HG02852 (cell line): ENCODE measurements around the gene CAPN9.

Experiments
- ATAC-seq: cut with Tn5 transposase; IDR thresholded peaks from one replicate; pipeline ENCODE4 v1.9.1; 2021; ENCODE audit warnings: mild to moderate bottlenecking, moderate library complexity; ENCODE audit not compliant: unreplicated experiment

The CAPN9 gene

DNA sequence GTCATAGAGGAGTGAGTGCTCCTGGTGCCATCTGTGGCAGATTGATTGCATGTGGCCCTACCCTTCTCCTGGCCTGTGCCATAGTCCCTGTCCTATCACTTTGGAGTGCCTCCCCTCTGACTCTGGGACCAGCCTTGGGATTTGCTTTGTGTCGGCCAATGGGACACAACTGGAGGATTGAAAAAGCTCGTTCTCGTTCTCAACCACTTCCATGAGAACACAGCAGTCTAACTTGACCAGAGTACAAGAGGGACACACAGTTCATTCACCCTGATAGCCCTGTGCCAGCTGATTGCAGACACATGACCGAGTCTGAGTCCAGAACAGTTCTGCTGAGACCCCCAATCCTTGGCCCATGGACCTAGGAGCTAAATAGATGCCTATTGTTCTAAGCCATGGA, 73.4 kb downstream of the CAPN9 start:
- no peak for ATAC-seq

DNA sequence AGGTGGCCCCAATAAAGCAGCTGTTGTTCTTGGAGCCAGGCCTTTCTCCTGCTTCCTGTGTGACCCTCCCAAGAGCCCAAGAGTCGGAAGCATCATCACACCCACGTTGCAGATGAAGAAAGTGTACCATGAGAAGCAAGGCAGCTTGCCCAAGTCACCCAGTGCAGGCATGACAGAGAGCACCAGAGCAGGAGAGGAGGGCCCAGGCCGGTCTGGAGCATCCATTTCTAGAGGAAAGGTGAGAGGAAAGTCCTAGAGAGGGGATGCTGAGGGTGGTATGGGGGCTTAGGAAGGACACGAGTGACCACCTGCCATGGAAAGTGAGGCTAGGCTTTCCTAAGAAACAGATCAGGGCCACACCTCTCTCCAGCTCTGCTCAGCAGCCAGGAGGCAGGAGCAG, 74.2 kb downstream of the CAPN9 start:
- ATAC-seq: no peak

DNA sequence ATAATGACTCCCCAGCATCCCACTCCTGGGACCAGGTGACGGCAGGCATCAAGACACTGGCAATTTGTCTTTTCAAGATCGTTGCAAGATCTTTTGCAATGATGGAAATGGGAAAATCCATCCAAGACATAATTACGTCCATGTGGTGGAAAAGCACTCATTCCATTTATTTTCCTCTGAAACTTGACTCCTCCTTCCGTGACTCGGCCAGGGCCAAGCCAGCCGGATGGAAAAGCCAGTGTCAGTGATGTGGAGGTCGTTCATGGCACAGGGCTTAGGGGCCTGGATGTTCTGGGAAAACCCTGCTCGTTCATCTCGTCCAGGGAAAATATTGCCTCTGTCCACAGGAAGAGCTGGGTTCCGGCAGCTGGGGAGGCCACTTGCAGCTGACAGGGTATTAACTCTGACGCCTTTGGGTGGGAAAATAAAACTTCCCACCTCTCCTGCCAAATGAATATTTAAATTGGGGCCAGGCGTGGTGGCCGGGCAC, 74.9 kb downstream of the CAPN9 start:
- no peak for ATAC-seq

DNA sequence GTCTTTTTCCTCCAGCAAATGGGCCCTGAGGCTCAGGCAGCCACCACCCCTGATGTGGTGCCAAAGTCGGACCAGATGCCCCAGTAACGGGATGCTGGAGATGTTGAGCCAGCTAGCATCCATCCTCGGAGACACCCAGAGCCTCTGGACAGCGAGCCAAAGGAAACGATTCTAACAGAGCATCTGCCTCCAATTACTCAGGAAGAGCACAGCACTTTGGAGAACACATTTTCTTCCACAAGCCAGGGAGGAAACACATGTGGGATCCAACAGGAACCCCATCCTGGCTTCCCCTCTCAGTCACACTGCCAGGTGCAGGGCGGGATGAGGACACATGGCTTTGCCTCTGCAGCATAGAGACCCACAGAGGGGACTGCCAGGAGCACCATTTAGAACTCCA, 76.2 kb downstream of the CAPN9 start:
- ATAC-seq: no peak

DNA sequence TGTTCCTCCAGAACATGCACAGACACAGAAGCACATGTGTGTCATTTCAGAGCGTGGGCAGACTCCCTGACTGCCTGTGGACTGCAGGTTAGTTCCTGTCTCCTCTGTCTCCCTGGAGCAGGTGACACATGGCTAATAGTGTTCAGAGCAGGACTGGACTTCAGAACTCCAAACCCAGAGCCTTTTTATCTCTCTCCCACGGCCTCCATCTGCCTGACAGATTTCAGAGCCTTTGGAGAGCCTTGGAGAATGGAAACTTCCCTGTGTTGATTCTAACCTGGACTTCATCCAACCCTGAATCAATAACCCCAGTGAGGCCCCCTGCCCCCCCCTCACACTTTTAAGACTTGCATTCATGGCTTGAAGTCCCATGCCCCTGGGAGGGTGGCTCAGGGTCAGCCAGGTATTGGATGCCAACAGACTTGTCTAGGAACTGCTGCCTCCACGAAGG, 76.8 kb downstream of the CAPN9 start:
- ATAC-seq: no peak

DNA sequence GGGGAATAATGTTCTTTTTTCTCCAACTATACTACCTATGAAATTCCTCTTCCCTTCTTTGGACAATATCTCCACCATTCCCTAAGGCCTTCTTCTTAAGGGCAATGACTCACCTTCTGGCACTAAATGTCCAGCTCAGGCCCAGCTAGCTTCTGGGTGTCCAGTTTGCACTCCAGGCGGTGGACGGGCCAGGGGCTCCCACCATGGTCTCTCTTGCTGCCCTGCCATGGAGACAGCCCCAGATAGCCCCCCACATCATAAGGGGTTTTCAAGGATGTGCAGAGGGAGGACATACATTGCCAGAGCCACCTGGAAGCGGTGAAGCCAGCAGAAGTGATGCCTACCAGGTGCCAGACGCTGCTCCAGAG, 77.3 kb downstream of the CAPN9 start:
- ATAC-seq: no peak

DNA sequence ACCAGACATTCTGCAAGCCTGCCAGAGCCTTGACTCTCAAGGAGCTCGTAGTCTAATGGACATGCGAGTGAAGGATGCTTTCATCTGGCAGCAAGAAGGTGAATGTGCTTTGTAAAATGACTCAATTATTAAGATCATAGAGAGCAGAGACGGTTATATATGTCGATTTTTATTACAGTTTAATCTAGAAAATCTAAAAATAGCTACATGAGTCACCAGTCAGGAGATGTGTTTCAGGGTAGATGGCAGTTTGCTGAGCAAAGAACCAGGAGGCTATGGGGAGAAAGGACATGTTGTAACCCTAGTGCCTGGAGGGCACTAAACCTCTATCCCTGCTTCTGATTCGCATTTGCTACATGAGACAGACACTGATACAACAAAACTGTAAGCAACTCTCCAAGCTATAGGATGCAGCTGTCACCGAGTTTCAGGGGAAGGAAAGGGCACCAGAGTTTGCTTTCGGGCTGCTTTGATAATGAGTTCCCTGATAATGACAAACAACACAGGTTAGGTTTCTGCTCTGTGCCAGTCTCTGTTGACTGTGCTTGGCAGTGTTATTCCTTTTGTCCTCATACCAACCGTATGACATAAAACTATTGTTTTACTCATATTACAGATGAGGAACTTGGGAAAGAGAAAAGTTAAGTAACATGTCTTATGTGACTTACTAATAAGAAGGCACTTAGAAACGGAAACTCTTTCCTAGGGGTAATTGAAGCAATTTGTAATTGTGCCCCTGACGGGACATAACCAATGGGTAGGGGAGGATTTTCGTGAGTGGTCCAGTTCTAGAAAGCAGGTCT, 77.9 kb downstream of the CAPN9 start:
- no peak for ATAC-seq

DNA sequence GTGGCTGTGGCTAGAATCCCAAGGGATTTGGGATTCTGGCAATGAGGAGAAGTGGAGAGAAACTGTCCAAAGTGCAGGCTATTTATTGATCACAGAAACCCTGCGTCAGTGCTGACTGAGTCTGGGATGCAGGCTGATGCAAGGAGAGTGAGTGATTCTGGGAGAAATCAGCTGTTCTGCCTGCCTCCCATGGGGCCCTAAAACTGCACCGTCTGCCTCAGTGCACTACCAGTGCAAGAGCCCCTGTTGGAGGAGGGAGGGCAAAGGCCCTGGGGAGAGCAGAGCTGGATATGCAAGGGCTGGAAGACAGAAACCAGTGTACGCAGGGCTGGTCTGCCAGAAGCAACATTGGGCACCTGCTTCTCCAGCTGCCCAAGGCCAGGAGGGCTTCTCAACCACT, 78.6 kb downstream of the CAPN9 start:
- no peak for ATAC-seq

DNA sequence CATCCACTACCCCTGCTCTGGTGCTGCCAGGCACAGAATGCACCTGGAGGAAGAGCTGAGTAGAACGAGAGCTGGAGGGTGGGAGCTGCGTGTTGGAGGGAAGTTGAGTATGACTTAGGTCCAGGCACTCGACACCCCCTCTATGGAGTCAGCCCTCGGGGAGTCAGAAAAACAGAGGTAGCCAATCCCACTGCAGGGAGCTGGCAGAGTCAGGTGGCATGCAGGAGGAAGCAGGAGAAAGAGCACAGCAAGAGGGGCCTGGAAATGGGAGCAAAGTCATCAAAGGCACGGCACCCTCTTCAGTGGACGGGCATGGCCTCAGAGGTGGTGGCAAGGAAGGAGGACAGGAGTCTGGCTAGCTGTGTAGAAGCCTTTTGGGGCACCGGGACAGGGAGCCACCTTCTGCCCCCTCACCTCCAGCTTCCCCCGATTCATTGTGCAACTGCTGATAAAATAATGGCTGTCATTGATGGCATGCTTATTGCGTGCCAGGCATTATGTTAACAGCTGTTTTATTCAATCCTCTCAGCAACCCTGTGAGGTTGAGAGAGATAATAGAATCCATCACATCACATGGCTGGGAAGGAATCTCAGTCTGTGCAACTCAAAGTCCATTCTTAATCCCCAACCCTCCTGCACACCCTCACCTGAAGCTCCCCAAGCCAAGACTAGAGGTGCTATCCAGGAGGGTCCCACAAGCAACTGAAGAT, 79.1 kb downstream of the CAPN9 start:
- ATAC-seq: no peak

DNA sequence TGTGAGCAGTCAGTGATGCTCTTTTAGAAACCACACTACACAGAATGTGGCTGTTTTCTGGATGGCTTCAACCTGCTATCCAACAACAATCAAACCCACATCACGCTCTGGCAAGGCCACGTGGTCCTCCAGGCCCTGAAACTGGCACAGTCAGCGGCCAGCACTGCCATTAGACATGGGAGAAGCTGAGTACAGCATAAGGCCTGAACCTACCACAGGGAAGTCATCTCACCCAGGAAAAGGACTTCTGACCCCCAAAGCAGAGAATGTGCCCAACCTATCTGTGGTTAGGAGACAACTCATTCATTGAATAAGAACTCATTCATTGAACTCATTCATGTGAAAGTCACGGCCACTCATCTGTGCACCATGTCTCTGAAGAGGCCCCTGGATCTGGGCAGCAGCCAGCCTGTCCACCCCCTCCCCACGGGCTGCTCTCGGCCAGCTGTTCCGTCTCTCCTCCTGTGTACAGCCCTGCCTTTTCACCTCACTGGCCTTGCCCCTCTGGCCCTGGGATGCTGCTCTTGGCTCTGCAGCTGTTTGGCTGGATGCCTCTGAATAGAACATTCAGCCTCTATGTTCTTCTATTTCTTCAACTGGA, 80.0 kb downstream of the CAPN9 start:
- no peak for ATAC-seq

DNA sequence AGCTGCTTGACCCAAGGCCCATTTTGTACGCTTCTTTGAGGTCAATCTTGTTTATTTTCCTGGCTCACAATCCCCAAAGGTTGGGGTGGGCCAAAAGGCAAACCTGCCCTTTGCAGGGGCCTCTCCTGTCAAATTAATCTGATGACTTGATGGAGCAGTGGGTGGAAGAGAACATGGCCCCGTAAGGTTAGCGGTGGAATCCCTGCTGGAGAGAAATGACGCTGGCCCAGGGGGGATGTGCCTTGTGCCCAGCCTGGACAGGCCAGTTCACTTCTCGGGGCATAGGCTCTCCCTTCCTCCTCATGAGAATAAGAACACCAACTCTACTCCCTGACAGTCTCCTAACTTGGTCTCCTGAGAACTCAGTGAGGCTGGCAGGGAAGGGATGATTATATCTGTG, 80.6 kb downstream of the CAPN9 start:
- no peak for ATAC-seq

DNA sequence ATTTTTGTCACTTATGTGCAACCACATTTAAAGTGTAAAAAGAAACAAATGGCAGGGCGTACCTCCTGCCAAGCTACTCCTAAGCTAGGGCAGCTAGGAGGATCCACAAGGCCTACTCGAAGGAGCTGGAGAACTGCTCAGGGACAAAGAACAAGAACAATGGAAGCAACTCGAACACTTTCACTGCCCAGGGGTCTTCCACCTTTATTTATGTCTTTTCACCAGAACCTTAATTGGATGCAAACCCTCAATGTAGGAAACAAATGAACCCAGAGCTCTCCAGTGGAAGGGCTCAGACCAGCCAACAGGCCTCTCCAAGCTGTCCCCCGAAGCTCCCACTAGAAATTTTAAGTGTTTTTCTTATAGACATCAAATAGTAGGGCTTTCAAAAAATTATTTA, 81.2 kb downstream of the CAPN9 start:
- no peak for ATAC-seq

DNA sequence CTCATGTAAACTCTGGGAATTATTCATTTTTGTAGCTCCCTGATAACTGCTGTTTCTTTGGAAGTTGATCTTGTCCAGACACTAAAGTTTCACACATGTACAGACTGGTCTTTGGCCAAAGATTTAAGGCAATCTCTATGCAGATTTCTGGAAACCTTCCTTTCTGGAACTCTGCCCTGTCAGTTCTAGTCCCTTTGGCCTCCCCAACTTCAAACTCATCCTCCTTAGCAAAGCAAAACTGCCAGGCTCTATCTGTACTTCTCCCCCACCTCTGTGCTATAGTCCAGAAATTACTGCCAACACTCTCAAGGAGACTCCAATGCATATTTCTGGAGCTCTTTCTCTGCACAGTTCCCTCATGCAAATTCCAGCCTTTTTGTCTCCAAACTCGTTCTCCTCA, 84.6 kb downstream of the CAPN9 start:
- no peak for ATAC-seq

DNA sequence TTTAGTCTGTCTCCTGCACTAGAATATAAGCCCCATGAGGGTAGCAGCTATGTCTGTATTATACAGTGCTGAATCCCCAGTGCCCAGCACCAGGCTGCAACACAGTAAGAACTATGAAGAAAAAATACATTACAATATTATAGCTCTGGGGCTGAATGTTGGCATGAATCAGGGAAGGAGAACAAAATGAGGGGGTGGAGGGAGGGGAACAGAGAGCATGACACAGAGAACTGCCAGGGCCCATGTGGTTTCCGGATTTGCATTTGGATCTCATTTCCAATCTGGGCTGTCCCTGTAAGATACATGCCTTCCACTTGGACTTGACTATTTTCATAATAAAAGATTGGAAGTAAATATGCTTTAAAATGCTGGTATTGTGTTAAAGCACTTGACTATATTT, 85.3 kb downstream of the CAPN9 start:
- no peak for ATAC-seq

DNA sequence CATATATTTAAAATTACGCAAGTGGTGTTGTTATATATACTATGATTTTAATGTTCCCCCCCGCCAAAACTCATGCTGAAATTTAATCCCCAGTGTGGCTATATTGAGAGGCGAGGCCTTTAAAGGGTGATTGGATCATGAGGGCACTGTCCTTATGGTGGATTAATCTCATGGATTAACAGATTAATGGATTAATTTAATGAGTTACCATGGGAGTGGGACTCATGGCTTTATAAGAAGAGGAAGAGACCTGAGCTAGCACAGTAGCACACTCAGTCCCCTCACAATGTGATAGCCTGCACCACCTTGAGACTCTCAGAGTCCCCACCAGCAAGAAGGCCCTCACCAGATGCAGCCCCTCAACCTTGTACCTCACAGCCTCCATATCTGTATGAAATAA, 86.3 kb downstream of the CAPN9 start:
- no peak for ATAC-seq

DNA sequence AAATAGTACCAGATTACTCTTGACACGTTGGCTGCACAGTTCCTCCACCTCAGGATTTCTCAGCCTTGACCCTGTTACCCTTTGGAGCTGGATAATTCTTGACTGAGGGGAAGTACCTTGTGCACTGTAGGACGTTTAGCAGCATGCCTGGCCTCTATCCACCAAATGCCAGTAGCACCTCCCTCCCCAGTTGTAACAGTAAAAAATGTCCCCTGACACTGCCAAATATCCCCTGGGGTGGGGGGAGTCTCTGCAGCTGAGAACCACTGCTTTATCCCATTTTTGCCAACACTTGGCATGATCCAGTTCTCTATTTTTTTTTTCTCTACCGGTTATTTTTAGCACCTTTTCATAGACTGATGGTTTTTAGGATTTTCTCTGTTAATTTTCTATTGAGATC, 87.1 kb downstream of the CAPN9 start:
- no peak for ATAC-seq

DNA sequence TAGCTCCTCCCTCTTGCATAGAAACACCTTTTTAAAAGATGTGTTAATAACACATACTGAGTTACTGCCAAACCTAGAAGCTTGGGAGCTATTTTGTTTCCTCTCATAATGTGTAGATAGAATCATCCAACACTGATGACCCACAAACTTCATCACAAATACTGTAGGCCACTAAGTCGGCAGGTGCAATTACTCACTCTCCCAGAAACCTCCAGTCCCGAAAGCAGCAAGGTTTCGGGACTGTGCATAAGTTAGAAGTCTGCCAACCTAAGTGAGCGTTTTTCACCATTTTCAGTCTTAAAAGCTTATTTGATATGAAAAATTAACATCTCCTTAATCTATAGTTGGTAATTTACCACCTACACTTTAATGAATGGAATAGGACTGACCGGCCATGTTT, 89.2 kb downstream of the CAPN9 start:
- no peak for ATAC-seq

DNA sequence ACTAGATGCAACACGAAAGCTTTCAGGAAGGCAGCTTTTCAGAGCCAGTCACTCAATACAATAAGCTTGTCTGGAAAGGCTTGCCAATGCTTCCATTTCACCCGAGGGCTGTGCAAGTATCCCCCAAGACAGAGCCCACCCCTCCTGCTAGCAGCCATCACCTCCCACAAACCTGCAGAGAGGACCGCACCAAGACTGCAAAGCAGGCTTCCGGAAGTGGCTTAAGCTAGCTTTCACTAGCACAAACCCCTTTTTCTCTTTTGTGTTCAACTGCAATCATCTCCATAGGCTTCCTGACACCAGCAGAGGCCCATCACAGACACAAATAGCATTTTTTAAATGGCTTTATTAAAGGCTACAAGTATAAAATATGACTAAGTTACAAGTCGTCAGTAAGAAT, 89.6 kb downstream of the CAPN9 start:
- no peak for ATAC-seq

DNA sequence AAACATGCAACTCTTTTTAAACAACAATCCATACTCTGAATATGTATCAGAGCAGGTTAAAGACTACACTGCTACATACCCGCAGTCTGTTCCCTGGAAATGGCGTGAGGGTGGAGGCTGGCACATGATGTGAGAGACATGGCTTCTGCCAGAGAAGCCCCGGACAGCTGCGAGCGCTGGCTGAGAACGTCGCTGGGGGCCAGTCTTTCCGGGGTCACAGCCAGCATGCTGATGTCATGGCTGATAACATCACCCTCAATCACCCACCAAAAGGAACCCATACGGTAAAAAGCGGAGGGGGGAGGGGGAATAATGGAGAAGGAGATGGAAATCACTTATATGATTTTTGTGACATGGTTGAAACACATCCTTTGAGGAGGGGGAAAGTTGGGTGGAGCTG, 92.0 kb downstream of the CAPN9 start:
- no peak for ATAC-seq

DNA sequence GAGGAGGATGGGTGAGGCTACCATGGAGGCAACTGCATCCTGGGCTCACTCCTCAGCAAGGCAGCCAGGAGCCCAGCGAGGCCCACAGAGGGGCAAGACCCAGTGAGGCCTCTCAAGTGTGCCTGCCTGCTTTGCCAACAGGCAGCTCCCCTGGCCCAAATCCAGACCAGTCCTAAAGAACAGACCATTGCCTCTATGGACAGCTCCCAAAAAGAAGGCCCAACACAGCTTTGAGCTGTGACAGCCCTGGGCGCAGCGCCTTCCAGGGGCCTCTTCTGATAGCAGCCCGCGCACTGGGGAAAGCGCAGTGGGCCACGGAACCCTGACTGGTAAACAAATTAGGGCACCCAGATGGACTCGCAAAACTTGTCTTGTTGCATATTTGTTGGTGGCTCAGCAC, 95.6 kb downstream of the CAPN9 start:
- no peak for ATAC-seq

DNA sequence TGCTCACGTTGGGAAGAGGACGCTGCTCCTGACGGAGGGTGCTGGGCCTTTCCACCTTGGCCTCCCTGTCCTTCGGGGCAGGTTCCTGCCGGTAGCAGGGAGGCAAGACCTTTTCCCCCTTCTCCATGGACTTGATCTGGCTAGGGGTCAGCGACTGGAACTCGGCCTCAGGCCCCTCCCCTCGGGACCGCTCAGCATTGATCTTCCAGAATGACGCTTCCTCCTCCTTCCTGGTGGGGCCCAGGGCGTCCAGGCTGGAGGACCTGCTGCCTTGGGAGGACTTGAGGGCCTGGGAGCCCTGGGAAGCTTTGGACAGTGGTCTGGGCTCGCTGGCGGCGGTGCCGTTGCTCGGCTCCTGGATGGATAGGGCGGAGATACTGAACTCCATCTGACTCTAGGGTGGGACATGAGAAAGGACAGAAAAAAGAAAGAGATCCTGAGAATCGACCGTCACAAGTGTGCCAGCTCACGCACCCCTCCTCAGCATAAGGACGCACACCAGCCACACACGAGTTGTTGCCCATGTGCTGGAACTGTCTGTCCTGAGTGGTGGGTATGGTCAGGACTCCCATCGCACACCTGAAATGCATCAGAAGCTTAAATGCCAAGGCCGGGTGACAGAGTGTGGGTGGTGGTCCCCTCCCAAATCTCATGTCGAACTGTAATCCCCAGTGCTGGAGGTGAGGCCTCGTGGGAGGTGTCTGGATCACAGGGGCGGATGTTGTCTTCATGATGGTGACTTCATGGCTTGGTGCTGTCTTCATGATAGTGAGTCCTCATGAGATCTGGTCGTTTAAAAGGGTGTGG, 96.5 kb downstream of the CAPN9 start:
- no peak for ATAC-seq
